GM06990 (cell line): ENCODE data around the gene ATP13A2.

ENCODE experiments used
- DNase-seq: peaks from one replicate; pipeline ENCODE4 v3.0.0-alpha.2; 2011; ENCODE audit not compliant: insufficient read length; ENCODE audit errors: extremely low read depth
- H3K27me3 ChIP-seq: replicated peaks from 2 replicates; pipeline ENCODE4 v1.6.0; 2011; ENCODE audit warnings: low read length; ENCODE audit not compliant: control insufficient read depth, insufficient read depth
- H3K36me3 ChIP-seq: 2 replicates; pipeline ENCODE4 v1.5.1; 2011; ENCODE audit warnings: low read length; ENCODE audit not compliant: control insufficient read depth, insufficient read depth
- H3K4me3 ChIP-seq: replicated peaks from 2 replicates; pipeline ENCODE4 v1.5.1; 2011; ENCODE audit warnings: low read depth, mild to moderate bottlenecking, control low read depth, low read length
- CTCF ChIP-seq: IDR thresholded peaks from 2 replicates; pipeline ENCODE4 v1.5.1; 2011; ENCODE audit warnings: low read length, control low read depth, mild to moderate bottlenecking, inconsistent platforms; ENCODE audit not compliant: insufficient read depth, poor library complexity, severe bottlenecking

The ATP13A2 gene

GRCh38 chr1:17055801-17056200, 44.1 kb upstream of the ATP13A2 start:
- no peak for TF ChIP-seq CTCF
- no peaks in the 10 kb centered on the region for H3K36me3 ChIP-seq
- H3K4me3 ChIP-seq = no peak overlapping the region
- no peaks in the 10 kb centered on the region for H3K27me3 ChIP-seq
- no peak for DNase-seq

- TF ChIP-seq CTCF = no peak
- Histone ChIP-seq H3K36me3 (peaks cover 2% of the 10 kb centered on the region; the same call in 1 of the 2 replicates), H3K4me3 (peak within 1 kb of the TSS; percentile 76), H3K27me3 (no peaks in the 10 kb centered on the region)
- peak; percentile 98 for DNase-seq
These were observed 42.1 kb upstream of the ATP13A2 start, which contains the start of gene SDHB for GRCh38 chr1:17053685-17054410. TSS of gene SDHB (minus strand) at chr1:17054032. CDS start at chr1:17054019, 13 bp downstream.

GRCh38 chr1:17053086-17053684, 41.5 kb upstream of the ATP13A2 start:
- no peak for TF ChIP-seq CTCF
- DNase-seq = no peak
- H3K4me3 ChIP-seq = peak overlapping the region; percentile 76
- H3K27me3 ChIP-seq = no peaks in the 10 kb centered on the region
- peaks cover 2% of the 10 kb centered on the region; the same call in 1 of the 2 replicates for H3K36me3 ChIP-seq

- Histone ChIP-seq H3K4me3 (peak overlapping the region; percentile 76), H3K36me3 (peaks cover 4% of the 10 kb centered on the region), H3K27me3 (no peaks in the 10 kb centered on the region)
- TF ChIP-seq CTCF = no peak
- no peak for DNase-seq
These were observed 40.9 kb upstream of the ATP13A2 start for GRCh38 chr1:17052641-17053040.

DNA sequence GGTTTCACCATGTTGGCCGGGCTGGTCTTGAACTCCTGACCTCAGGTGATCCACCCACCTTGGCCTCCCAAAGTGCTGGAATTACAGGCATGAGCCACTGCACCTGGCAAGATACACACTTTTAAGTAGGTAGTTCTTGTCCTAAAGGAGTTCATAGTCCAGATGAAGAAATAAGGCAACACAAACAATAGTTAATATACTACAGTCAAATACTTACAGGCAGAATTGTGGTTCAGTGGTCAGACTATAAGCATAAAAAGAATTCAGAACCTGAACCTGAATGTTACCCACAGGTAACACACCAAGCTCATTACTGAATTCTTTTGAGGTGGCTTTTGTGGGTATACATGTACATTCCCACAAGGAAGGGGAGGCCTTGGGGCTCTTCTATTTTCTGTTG, 40.3 kb upstream of the ATP13A2 start:
- DNase-seq = no peak
- Histone ChIP-seq H3K27me3 (no peaks in the 10 kb centered on the region), H3K4me3 (no peak overlapping the region), H3K36me3 (peaks cover 4% of the 10 kb centered on the region)
- TF ChIP-seq CTCF = no peak
